Activated CD8-positive, alpha-beta T cell treated with anti-CD3 and anti-CD28 coated beads for 36 hours (primary cell): ENCODE measurements around the gene CYP27A1. TPM values are rescaled to one million over a fixed set of nuclear protein-coding genes. Genes with fewer than 3 reads are reported as not detected.

Experiments
- ATAC-seq: fragments of 200-7000 bp; cut with Tn5 transposase; one replicate; pipeline ENCODE4 v1.10.0; 2021; ENCODE audit warnings: mild to moderate bottlenecking, moderate library complexity
- CTCF ChIA-PET: fragments of 350-600 bp; sonication (Branson Sonifier 250); formaldehyde crosslinking; loops from one replicate; lab custom pipeline; 2021; ENCODE audit warnings: antibody characterized with exemption; lab: Charles Lee
- POLR2A ChIA-PET: fragments of 350-600 bp; sonication (Branson Sonifier 250); formaldehyde crosslinking; loops from one replicate; lab custom pipeline; 2021; ENCODE audit warnings: antibody characterized with exemption; lab: Charles Lee
- DNase-seq: peaks from one replicate; pipeline ENCODE4 v3.0.0-alpha.2; 2020
- H3K27ac Mint-ChIP-seq: one replicate; pipeline ENCODE4 v1.8.0; 2021; ENCODE audit warnings: mild to moderate bottlenecking, mixed read lengths
- H3K27me3 Mint-ChIP-seq: one replicate; pipeline ENCODE4 v1.8.0; 2021; ENCODE audit warnings: mixed read lengths
- H3K36me3 Mint-ChIP-seq: one replicate; pipeline ENCODE4 v1.8.0; 2021; ENCODE audit warnings: low read depth, mixed read lengths
- H3K4me1 Mint-ChIP-seq: one replicate; pipeline ENCODE4 v1.8.0; 2021; ENCODE audit warnings: low read depth, mixed read lengths
- H3K4me3 Mint-ChIP-seq: one replicate; pipeline ENCODE4 v1.8.0; 2021; ENCODE audit warnings: mild to moderate bottlenecking, moderate library complexity, mixed read lengths
- H3K9me3 Mint-ChIP-seq: one replicate; pipeline ENCODE4 v1.8.0; 2021; ENCODE audit warnings: mixed read lengths
- intact Hi-C: fragments of 100-400 bp; cut with micrococcal nuclease; formaldehyde crosslinking; loops from one replicate; pipeline ENCODE4 v1.10.0; 2022
- total RNA-seq, 2 experiments: library from RNA; stranded (reverse); gene quantifications; one replicate each; pipeline ENCODE4 v1.2.3, GENCODE V29; 2021
- TF ChIP-seq, protein P1 (sequence below): fragments of 200-600 bp; IDR thresholded peaks from one replicate; pipeline ENCODE4 v1.8.0; 2022; ENCODE audit warnings: antibody characterized with exemption, mild to moderate bottlenecking

The CYP27A1 gene
- total RNA-seq, 2 experiments from 2014 or later = 0.14 to 0.18 TPM

DNA sequence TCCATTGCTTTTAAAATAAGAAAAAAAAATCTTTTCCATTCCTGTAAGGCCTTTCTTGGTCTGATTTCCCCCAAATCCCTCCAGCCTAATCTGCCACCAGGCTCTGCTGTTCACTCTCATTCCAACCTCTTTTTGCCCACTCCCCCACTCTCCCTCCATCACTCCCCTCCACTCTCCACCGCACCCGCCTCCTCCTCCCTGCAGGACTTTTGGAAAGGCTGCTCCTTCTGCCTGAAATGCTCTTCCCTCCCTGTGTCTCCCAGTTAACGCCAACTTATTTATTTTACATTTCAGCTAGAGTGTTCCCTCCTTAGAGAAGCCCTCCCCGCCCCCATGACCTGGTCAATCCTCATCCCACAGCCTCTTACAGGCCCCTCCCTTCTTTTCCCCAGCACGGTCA lies 72.9 kb downstream of the CYP27A1 start:
- intact Hi-C loops = loop anchor here (5.0 kb wide), 1 partner anchor 127 kb away; no protein-coding TSS in a partner anchor
- Mint-ChIP-seq H3K9me3 (no peaks in the 10 kb centered on the region), H3K4me1 (no peaks in the 10 kb centered on the region), H3K4me3 (no peak overlapping the region), H3K27me3 (peaks cover 72% of the 10 kb centered on the region), H3K36me3 (no peaks in the 10 kb centered on the region), H3K27ac (no peak overlapping the region)
- ATAC-seq (no peak), DNase-seq (no peak)
- TF ChIP-seq, protein P1, sequence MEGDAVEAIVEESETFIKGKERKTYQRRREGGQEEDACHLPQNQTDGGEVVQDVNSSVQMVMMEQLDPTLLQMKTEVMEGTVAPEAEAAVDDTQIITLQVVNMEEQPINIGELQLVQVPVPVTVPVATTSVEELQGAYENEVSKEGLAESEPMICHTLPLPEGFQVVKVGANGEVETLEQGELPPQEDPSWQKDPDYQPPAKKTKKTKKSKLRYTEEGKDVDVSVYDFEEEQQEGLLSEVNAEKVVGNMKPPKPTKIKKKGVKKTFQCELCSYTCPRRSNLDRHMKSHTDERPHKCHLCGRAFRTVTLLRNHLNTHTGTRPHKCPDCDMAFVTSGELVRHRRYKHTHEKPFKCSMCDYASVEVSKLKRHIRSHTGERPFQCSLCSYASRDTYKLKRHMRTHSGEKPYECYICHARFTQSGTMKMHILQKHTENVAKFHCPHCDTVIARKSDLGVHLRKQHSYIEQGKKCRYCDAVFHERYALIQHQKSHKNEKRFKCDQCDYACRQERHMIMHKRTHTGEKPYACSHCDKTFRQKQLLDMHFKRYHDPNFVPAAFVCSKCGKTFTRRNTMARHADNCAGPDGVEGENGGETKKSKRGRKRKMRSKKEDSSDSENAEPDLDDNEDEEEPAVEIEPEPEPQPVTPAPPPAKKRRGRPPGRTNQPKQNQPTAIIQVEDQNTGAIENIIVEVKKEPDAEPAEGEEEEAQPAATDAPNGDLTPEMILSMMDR = no peak
- ChIA-PET CTCF (interaction anchor here (0.8 to 7.6 kb wide), 4 partner anchors 12 to 140 kb away, joined by 3 to 63 read pairs (median 5); no protein-coding TSS in a partner anchor), POLR2A (interaction anchor here (0.5 kb wide), 1 partner anchor 48 kb away, joined by 3 read pairs; no protein-coding TSS in a partner anchor)

DNA sequence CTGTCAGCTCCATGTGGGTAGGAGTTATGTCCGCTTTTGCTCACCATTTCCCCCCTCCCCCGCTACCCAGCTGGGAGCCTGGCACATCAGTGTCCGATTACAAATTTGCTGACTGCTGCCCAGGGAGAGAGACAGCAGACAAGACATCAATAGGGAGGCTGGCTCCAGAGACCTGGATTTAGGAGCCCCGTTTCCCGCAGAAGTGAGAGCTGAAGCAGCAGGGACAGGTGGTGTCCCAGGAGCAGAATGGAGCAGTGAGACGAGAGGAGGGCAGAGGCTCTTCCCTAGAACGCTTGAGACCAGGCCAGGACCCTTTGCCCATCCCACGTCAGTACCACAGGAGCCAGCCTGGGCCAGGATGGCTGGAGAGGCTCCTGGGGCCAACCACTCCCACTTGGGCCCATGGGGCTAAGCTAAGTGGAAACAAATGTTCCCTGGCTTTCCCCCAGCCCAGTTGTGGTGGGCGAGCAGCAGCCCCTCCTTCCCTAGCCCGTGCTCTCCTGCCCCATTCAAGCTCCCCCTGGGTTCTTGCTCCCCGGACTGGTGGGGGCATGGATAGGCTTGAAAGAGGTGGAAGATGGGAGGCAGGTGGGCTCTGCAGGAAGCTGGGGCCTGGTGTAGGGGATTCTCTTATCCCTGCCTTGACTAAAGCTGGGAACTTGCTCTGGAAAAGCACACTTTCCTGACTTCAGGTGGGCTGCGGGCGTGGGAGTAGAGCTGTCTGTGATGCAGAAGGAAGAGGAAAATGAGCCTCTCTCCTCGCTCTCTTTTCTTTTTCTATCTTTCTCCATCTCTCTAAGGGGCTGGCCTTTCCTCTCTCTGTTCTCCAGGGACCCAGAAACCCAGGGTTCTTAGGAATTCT lies 73.6 kb downstream of the CYP27A1 start:
- no peaks in the 10 kb centered on the region for H3K36me3 Mint-ChIP-seq
- no peaks in the 10 kb centered on the region for H3K9me3 Mint-ChIP-seq
- intact Hi-C loops = loop anchor here (5.0 kb wide), 1 partner anchor 127 kb away; no protein-coding TSS in a partner anchor
- no peak overlapping the region for H3K4me3 Mint-ChIP-seq
- ChIA-PET POLR2A (interaction anchor here (0.5 kb wide), 1 partner anchor 49 kb away, joined by 3 read pairs; no protein-coding TSS in a partner anchor), CTCF (interaction anchor here (0.8 to 7.6 kb wide), 4 partner anchors 11 to 139 kb away, joined by 3 to 63 read pairs (median 5); no protein-coding TSS in a partner anchor)
- ATAC-seq (no peak), DNase-seq (no peak)
- H3K4me1 Mint-ChIP-seq = peaks cover 5% of the 10 kb centered on the region
- peaks cover 75% of the 10 kb centered on the region for H3K27me3 Mint-ChIP-seq
- TF ChIP-seq, protein P1 = no peak
- no peak overlapping the region for H3K27ac Mint-ChIP-seq

GRCh38 chr2:218856167-218856895 lies 74.4 kb downstream of the CYP27A1 start:
- H3K36me3 Mint-ChIP-seq = no peaks in the 10 kb centered on the region
- TF ChIP-seq, protein P1 = no peak
- H3K9me3 Mint-ChIP-seq = no peaks in the 10 kb centered on the region
- H3K4me3 Mint-ChIP-seq = no peak overlapping the region
- DNase-seq (no peak), ATAC-seq (no peak)
- ChIA-PET CTCF (interaction anchor here (1.5 to 7.6 kb wide), 4 partner anchors 10 to 124 kb away, joined by 3 to 63 read pairs (median 6); no protein-coding TSS in a partner anchor), POLR2A (no interaction called here)
- peaks cover 76% of the 10 kb centered on the region for H3K27me3 Mint-ChIP-seq
- intact Hi-C loops = loop anchor here (5.0 kb wide), 1 partner anchor 126 kb away; no protein-coding TSS in a partner anchor
- no peak overlapping the region for H3K27ac Mint-ChIP-seq
- H3K4me1 Mint-ChIP-seq = peaks cover 10% of the 10 kb centered on the region

- ATAC-seq (no peak), DNase-seq (no peak)
- ChIA-PET CTCF (interaction anchor here (1.5 to 7.6 kb wide), 2 partner anchors 41 to 123 kb away, joined by 4 to 63 read pairs; no protein-coding TSS in a partner anchor), POLR2A (interaction anchor here (0.6 kb wide), 1 partner anchor 106 kb away, joined by 3 read pairs; no protein-coding TSS in a partner anchor)
- H3K4me1 Mint-ChIP-seq = peaks cover 10% of the 10 kb centered on the region
- no peaks in the 10 kb centered on the region for H3K36me3 Mint-ChIP-seq
- no peak overlapping the region for H3K4me3 Mint-ChIP-seq
- intact Hi-C loops = loop anchor here (5.0 kb wide), 1 partner anchor 125 kb away; no protein-coding TSS in a partner anchor
- no peaks in the 10 kb centered on the region for H3K9me3 Mint-ChIP-seq
- TF ChIP-seq, protein P1 = no peak
- no peak overlapping the region for H3K27ac Mint-ChIP-seq
- peaks cover 82% of the 10 kb centered on the region for H3K27me3 Mint-ChIP-seq
Observed at GRCh38 chr2:218856896-218857243, 74.9 kb downstream of the CYP27A1 start.
